Pancreas (tissue), 10 donors: ENCODE measurements around the gene PLXNC1. TPM values are rescaled to one million over a fixed set of nuclear protein-coding genes. Genes with fewer than 3 reads are reported as not detected.

Experiments
- ATAC-seq, 4 donors: fragments of 200-7000 bp; cut with Tn5 transposase; one replicate each; pipeline versions ENCODE4 v1.8.0 to v1.9.1; 2020; ENCODE audit warnings: mild to moderate bottlenecking in 4 of 4, moderate library complexity in 4 of 4
- DNase-seq, 6 donors: peaks; one replicate each; pipeline ENCODE4 v3.0.0-alpha.2; 2020
- FAIRE-seq: peaks from 2 replicates; lab custom pipeline; 2012; peaks lifted over from hg19 to GRCh38; lab: Jason Lieb, UNC
- H3K27ac ChIP-seq, 4 donors: fragments of 200-600 bp; sonication (generic); 1 replicate in 3 of 4; 2 replicates in 1 of 4; pipeline versions ENCODE4 v1.5.0 to v1.8.0; 2020
- H3K27me3 ChIP-seq, 4 donors: fragments of 200-600 bp; one replicate each; pipeline ENCODE4 v1.8.0; 2021
- H3K36me3 ChIP-seq, 3 donors: fragments of 200-600 bp; sonication (generic) in 1 of 3; one replicate each; pipeline versions ENCODE4 v1.5.0 to v1.8.0; 2020 to 2021
- H3K4me1 ChIP-seq, 3 donors: fragments of 200-600 bp; one replicate each; pipeline ENCODE4 v1.8.0; 2021
- H3K4me3 ChIP-seq, 4 donors: fragments of 200-600 bp; sonication (generic) in 2 of 4; one replicate each; pipeline versions ENCODE4 v1.5.0 to v1.8.0; 2020 to 2021
- H3K9me3 ChIP-seq, 4 donors: fragments of 200-600 bp; one replicate each; pipeline ENCODE4 v1.8.0; 2021
- CTCF ChIP-seq, 4 donors: fragments of 200-600 bp; sonication (generic) in 3 of 4; IDR thresholded peaks; one replicate each; pipeline versions ENCODE4 v1.5.0 to v1.8.0; 2021; ENCODE audit warnings: antibody characterized with exemption in 4 of 4
- WGBS, 2 donors: extraction: QIAGEN DNeasy Blood & Tissue Kit; methylation state at CpG; one replicate each; pipeline ENCODE4 v1.1.7; 2013; 5-methylcytosine and 5-hydroxymethylcytosine counted together
- intact Hi-C, 3 donors: fragments of 100-400 bp; cut with DNase I; formaldehyde crosslinking; loops; one replicate each; pipeline versions ENCODE4 v1.11.1 to v1.14.2; 2022
- polyA plus RNA-seq, 2 donors: library from polyadenylated mRNA; stranded (reverse); fragments of 200-250 nt; gene quantifications; one replicate each; pipeline ENCODE4 v1.2.3, GENCODE V29; 2013
- total RNA-seq, 6 donors: library from RNA; stranded (reverse); fragmentation: NEBNext Ultra II Directional in 4 of 6; extraction: Animal tissue kit (Norgen Biotek cat#: 25700) in 4 of 6; gene quantifications; one replicate each; pipeline versions ENCODE4 v1.2.1 to v1.2.4, GENCODE V29; 2021 to 2023
- donor health status: healthy with polysubstance abuse.
- donor health status: DM: no; HTN: no; CAD: no; lungs with moderate emphysema.
- donor health status: DM: no; HTN: no; CAD: no.
- donor health status: control.
- donor health status: control.
- donor health status: Bipolar disorder and iron deficiency.
- donor health status: DM: yes; HTN: yes; CAD: no.
- donor health status: DM: no; HTN: no; CAD: no.
- donor health status: DM: no; HTN: no; CAD: no.
- donor health status: DM: yes; HTN: yes; CAD: no.

Gene PLXNC1
- total and polyA plus RNA-seq, 8 donors: 0.53 to 13.7 (median 2.0) TPM

GRCh38 chr12:94191811-94192210, 43.4 kb downstream of the PLXNC1 start:
- FAIRE-seq: no peak
- WGBS, 2 donors: 81 to 94% methylated on average over 1 of the region's 1 CpG
- no peak for TF ChIP-seq CTCF (IDR thresholded peaks at IDR 0.05)

GRCh38 chr12:94192506-94192905, 44.1 kb downstream of the PLXNC1 start:
- no peak for DNase-seq
- H3K27ac ChIP-seq: no peak overlapping the region
- H3K9me3 ChIP-seq: no peaks in the 10 kb centered on the region
- no peak overlapping the region for H3K4me3 ChIP-seq
- no peaks in the 10 kb centered on the region for H3K36me3 ChIP-seq
- no peak for FAIRE-seq
- no peaks in the 10 kb centered on the region for H3K4me1 ChIP-seq
- no peaks in the 10 kb centered on the region for H3K27me3 ChIP-seq
- intact Hi-C loops: no loop called here
- TF ChIP-seq CTCF (IDR thresholded peaks at IDR 0.05): no peak
- ATAC-seq: no peak

More at GRCh38 chr12:94191811-94192210, 43.4 kb downstream of the PLXNC1 start:
- Histone ChIP-seq H3K27ac (no peak overlapping the region), H3K4me3 (no peak overlapping the region), H3K27me3 (no peaks in the 10 kb centered on the region), H3K9me3 (no peaks in the 10 kb centered on the region), H3K4me1 (no peaks in the 10 kb centered on the region), H3K36me3 (no peaks in the 10 kb centered on the region)
- ATAC-seq: no peak
- intact Hi-C loops: no loop called here
- no peak for DNase-seq

- Histone ChIP-seq H3K4me1 (no peaks in the 10 kb centered on the region), H3K27me3 (no peaks in the 10 kb centered on the region), H3K4me3 (no peak overlapping the region), H3K9me3 (no peaks in the 10 kb centered on the region), H3K27ac (no peak overlapping the region), H3K36me3 (no peaks in the 10 kb centered on the region)
- WGBS, 2 donors: 72 to 85% methylated on average over 3 of the region's 3 CpGs
- DNase-seq (no peak), ATAC-seq (no peak), FAIRE-seq (no peak)
- TF ChIP-seq CTCF (IDR thresholded peaks at IDR 0.05): no peak
- intact Hi-C loops: no loop called here
Measured at GRCh38 chr12:94193168-94193567, 44.8 kb downstream of the PLXNC1 start.

GRCh38 chr12:94195483-94195882, 47.1 kb downstream of the PLXNC1 start:
- no peak for DNase-seq
- no peak overlapping the region for H3K4me3 ChIP-seq
- no peak for FAIRE-seq
- no peaks in the 10 kb centered on the region for H3K27me3 ChIP-seq
- no peak for ATAC-seq
- no peaks in the 10 kb centered on the region for H3K36me3 ChIP-seq
- TF ChIP-seq CTCF (IDR thresholded peaks at IDR 0.05): no peak
- WGBS, 2 donors: 91 to 94% methylated on average over 6 of the region's 6 CpGs
- no peak overlapping the region for H3K27ac ChIP-seq
- H3K4me1 ChIP-seq: no peaks in the 10 kb centered on the region
- intact Hi-C loops: no loop called here
- no peaks in the 10 kb centered on the region for H3K9me3 ChIP-seq

GRCh38 chr12:94198469-94198868, 50.1 kb downstream of the PLXNC1 start:
- TF ChIP-seq CTCF (IDR thresholded peaks at IDR 0.05): no peak
- intact Hi-C loops: no loop called here
- H3K9me3 ChIP-seq: no peaks in the 10 kb centered on the region

More at GRCh38 chr12:94198469-94198868, 50.1 kb downstream of the PLXNC1 start:
- Histone ChIP-seq H3K4me3 (no peak overlapping the region), H3K27ac (no peak overlapping the region), H3K4me1 (no peaks in the 10 kb centered on the region), H3K36me3 (no peaks in the 10 kb centered on the region), H3K27me3 (no peaks in the 10 kb centered on the region)
- peak in 1 of 6 donors; percentile 11 for DNase-seq
- FAIRE-seq: no peak
- WGBS, 2 donors: 74 to 82% methylated on average over 5 of the region's 5 CpGs
- no peak for ATAC-seq
